Measurements from ENCODE around the gene NDUFS6. TPM values are rescaled to one million over a fixed set of nuclear protein-coding genes. Genes with fewer than 3 reads are reported as not detected.

NDUFS6 gene
- total RNA-seq, 2 experiments from 2014 or later: 40.5 to 42.4 TPM

GRCh38 chr5:1845696-1846095, 44.5 kb downstream of the NDUFS6 start:
- H3K4me3 Mint-ChIP-seq: no peak overlapping the region
- H3K27me3 Mint-ChIP-seq: peaks cover 30% of the 10 kb centered on the region
- DNase-seq: no peak
- H3K4me1 Mint-ChIP-seq: no peaks in the 10 kb centered on the region
- no peak overlapping the region for H3K27ac Mint-ChIP-seq
- no peaks in the 10 kb centered on the region for H3K36me3 Mint-ChIP-seq
- no peaks in the 10 kb centered on the region for H3K9me3 Mint-ChIP-seq

GRCh38 chr5:1846583-1846982, 45.4 kb downstream of the NDUFS6 start:
- Mint-ChIP-seq H3K4me1 (no peaks in the 10 kb centered on the region), H3K9me3 (no peaks in the 10 kb centered on the region), H3K27me3 (peaks cover 34% of the 10 kb centered on the region), H3K4me3 (no peak overlapping the region), H3K36me3 (no peaks in the 10 kb centered on the region), H3K27ac (no peak overlapping the region)
- no peak for DNase-seq

GRCh38 chr5:1847056-1847455, 45.8 kb downstream of the NDUFS6 start:
- Mint-ChIP-seq H3K27ac (no peak overlapping the region), H3K4me1 (no peaks in the 10 kb centered on the region), H3K27me3 (peaks cover 38% of the 10 kb centered on the region), H3K9me3 (no peaks in the 10 kb centered on the region), H3K36me3 (no peaks in the 10 kb centered on the region), H3K4me3 (no peak overlapping the region)
- no peak for DNase-seq

- Mint-ChIP-seq H3K36me3 (no peaks in the 10 kb centered on the region), H3K9me3 (no peaks in the 10 kb centered on the region), H3K27ac (no peak overlapping the region), H3K4me1 (no peaks in the 10 kb centered on the region), H3K27me3 (peaks cover 41% of the 10 kb centered on the region), H3K4me3 (no peak overlapping the region)
- no peak for DNase-seq
Observed at GRCh38 chr5:1847611-1848010, 46.4 kb downstream of the NDUFS6 start.

- H3K4me1 Mint-ChIP-seq: no peaks in the 10 kb centered on the region
- no peak overlapping the region for H3K27ac Mint-ChIP-seq
- no peaks in the 10 kb centered on the region for H3K9me3 Mint-ChIP-seq
- H3K36me3 Mint-ChIP-seq: no peaks in the 10 kb centered on the region
- H3K27me3 Mint-ChIP-seq: peaks cover 68% of the 10 kb centered on the region
- no peak for DNase-seq
- H3K4me3 Mint-ChIP-seq: no peak overlapping the region
Observed at GRCh38 chr5:1850324-1851154, 49.3 kb downstream of the NDUFS6 start.

GRCh38 chr5:1851290-1851934, 50.2 kb downstream of the NDUFS6 start:
- H3K27ac Mint-ChIP-seq: no peak overlapping the region
- peaks cover 77% of the 10 kb centered on the region for H3K27me3 Mint-ChIP-seq
- no peak overlapping the region for H3K4me3 Mint-ChIP-seq
- H3K4me1 Mint-ChIP-seq: no peaks in the 10 kb centered on the region
- no peaks in the 10 kb centered on the region for H3K9me3 Mint-ChIP-seq
- H3K36me3 Mint-ChIP-seq: no peaks in the 10 kb centered on the region
- DNase-seq: no peak

- Mint-ChIP-seq H3K36me3 (no peaks in the 10 kb centered on the region), H3K27ac (no peak overlapping the region), H3K9me3 (no peaks in the 10 kb centered on the region), H3K4me1 (no peaks in the 10 kb centered on the region), H3K4me3 (no peak overlapping the region), H3K27me3 (peaks cover 81% of the 10 kb centered on the region)
- no peak for DNase-seq
Observed at GRCh38 chr5:1852324-1852947, 51.2 kb downstream of the NDUFS6 start.

- DNase-seq: no peak
- H3K27ac Mint-ChIP-seq: no peak overlapping the region
- no peaks in the 10 kb centered on the region for H3K36me3 Mint-ChIP-seq
- no peaks in the 10 kb centered on the region for H3K9me3 Mint-ChIP-seq
- H3K27me3 Mint-ChIP-seq: peaks cover 76% of the 10 kb centered on the region
- no peaks in the 10 kb centered on the region for H3K4me1 Mint-ChIP-seq
- H3K4me3 Mint-ChIP-seq: no peak overlapping the region
Observed at GRCh38 chr5:1853531-1853930, 52.3 kb downstream of the NDUFS6 start.

GRCh38 chr5:1855075-1855474, 53.9 kb downstream of the NDUFS6 start:
- Mint-ChIP-seq H3K27ac (no peak overlapping the region), H3K4me1 (no peaks in the 10 kb centered on the region), H3K36me3 (no peaks in the 10 kb centered on the region), H3K4me3 (no peak overlapping the region), H3K9me3 (no peaks in the 10 kb centered on the region), H3K27me3 (peaks cover 65% of the 10 kb centered on the region)
- no peak for DNase-seq

- no peaks in the 10 kb centered on the region for H3K36me3 Mint-ChIP-seq
- DNase-seq: no peak
- H3K4me3 Mint-ChIP-seq: no peak overlapping the region
- H3K9me3 Mint-ChIP-seq: no peaks in the 10 kb centered on the region
- peaks cover 59% of the 10 kb centered on the region for H3K27me3 Mint-ChIP-seq
- no peaks in the 10 kb centered on the region for H3K4me1 Mint-ChIP-seq
- H3K27ac Mint-ChIP-seq: no peak overlapping the region
Observed at GRCh38 chr5:1855596-1855995, 54.4 kb downstream of the NDUFS6 start.

GRCh38 chr5:1856596-1857255, 55.5 kb downstream of the NDUFS6 start:
- Mint-ChIP-seq H3K9me3 (no peaks in the 10 kb centered on the region), H3K27ac (no peak overlapping the region), H3K27me3 (peaks cover 48% of the 10 kb centered on the region), H3K36me3 (no peaks in the 10 kb centered on the region), H3K4me3 (no peak overlapping the region), H3K4me1 (no peaks in the 10 kb centered on the region)
- no peak for DNase-seq

- no peaks in the 10 kb centered on the region for H3K9me3 Mint-ChIP-seq
- no peak for DNase-seq
- no peaks in the 10 kb centered on the region for H3K36me3 Mint-ChIP-seq
- no peak overlapping the region for H3K27ac Mint-ChIP-seq
- H3K4me1 Mint-ChIP-seq: no peaks in the 10 kb centered on the region
- H3K27me3 Mint-ChIP-seq: peaks cover 45% of the 10 kb centered on the region
- no peak overlapping the region for H3K4me3 Mint-ChIP-seq
Observed at GRCh38 chr5:1857256-1857600, 56.0 kb downstream of the NDUFS6 start.

GRCh38 chr5:1858436-1858835, 57.2 kb downstream of the NDUFS6 start:
- Mint-ChIP-seq H3K27ac (no peak overlapping the region), H3K4me1 (no peaks in the 10 kb centered on the region), H3K36me3 (no peaks in the 10 kb centered on the region), H3K27me3 (peaks cover 42% of the 10 kb centered on the region), H3K9me3 (no peaks in the 10 kb centered on the region), H3K4me3 (no peak overlapping the region)
- no peak for DNase-seq

GRCh38 chr5:1859099-1859498, 57.9 kb downstream of the NDUFS6 start:
- H3K4me3 Mint-ChIP-seq: no peak overlapping the region
- H3K4me1 Mint-ChIP-seq: no peaks in the 10 kb centered on the region
- no peak for DNase-seq
- H3K9me3 Mint-ChIP-seq: no peaks in the 10 kb centered on the region
- no peak overlapping the region for H3K27ac Mint-ChIP-seq
- no peaks in the 10 kb centered on the region for H3K36me3 Mint-ChIP-seq
- peaks cover 38% of the 10 kb centered on the region for H3K27me3 Mint-ChIP-seq

- no peaks in the 10 kb centered on the region for H3K4me1 Mint-ChIP-seq
- H3K27me3 Mint-ChIP-seq: peaks cover 40% of the 10 kb centered on the region
- no peaks in the 10 kb centered on the region for H3K9me3 Mint-ChIP-seq
- no peak overlapping the region for H3K27ac Mint-ChIP-seq
- H3K4me3 Mint-ChIP-seq: no peak overlapping the region
- no peaks in the 10 kb centered on the region for H3K36me3 Mint-ChIP-seq
- no peak for DNase-seq
Observed at GRCh38 chr5:1860021-1860610, 58.9 kb downstream of the NDUFS6 start.
